ENCODE results near the gene PLCB4. TPM values are rescaled to one million over a fixed set of nuclear protein-coding genes. Genes with fewer than 3 reads are reported as not detected.

PLCB4 gene
- total and polyA plus RNA-seq, 2 experiments from 2014 or later: 6.5 to 16.1 TPM

DNA sequence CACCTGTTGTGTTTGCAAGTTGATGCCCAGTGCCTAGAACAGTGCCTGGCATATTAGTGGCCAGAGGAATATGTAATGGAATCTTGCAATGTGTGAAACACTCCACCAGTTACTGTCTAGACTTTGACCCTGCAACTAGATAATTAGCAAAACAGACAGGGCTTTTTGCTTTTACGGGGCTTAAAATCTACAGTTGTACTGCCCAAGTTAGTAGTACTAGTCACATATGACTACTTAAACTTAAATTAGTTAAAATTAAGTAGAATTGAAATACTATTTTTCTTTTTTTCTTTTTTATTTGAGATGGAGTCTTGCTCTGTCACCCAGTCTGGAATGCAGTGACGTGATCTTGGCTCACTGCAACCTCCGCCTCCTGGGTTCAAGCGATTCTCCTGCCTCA, 44.3 kb upstream of the PLCB4 start (continued):
- TF ChIP-seq, protein P1, sequence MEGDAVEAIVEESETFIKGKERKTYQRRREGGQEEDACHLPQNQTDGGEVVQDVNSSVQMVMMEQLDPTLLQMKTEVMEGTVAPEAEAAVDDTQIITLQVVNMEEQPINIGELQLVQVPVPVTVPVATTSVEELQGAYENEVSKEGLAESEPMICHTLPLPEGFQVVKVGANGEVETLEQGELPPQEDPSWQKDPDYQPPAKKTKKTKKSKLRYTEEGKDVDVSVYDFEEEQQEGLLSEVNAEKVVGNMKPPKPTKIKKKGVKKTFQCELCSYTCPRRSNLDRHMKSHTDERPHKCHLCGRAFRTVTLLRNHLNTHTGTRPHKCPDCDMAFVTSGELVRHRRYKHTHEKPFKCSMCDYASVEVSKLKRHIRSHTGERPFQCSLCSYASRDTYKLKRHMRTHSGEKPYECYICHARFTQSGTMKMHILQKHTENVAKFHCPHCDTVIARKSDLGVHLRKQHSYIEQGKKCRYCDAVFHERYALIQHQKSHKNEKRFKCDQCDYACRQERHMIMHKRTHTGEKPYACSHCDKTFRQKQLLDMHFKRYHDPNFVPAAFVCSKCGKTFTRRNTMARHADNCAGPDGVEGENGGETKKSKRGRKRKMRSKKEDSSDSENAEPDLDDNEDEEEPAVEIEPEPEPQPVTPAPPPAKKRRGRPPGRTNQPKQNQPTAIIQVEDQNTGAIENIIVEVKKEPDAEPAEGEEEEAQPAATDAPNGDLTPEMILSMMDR (conservative IDR thresholded peaks at IDR 0.05; ENCODE audit: low read depth in 2 of 2): no peak
- TF ChIP-seq CREB1 (CRISPR knock-in tag; IDR thresholded peaks at IDR 0.05; ENCODE audit: low read depth) (no peak), JUNB (IDR thresholded peaks at IDR 0.05; ENCODE audit: unreplicated experiment) (no peak), EZH2 (IDR thresholded peaks at IDR 0.05; ENCODE audit: low read depth, unreplicated experiment) (no peak), ZNF331 (CRISPR knock-in tag; IDR thresholded peaks at IDR 0.05; ENCODE audit: low read depth) (no peak), POLR2AphosphoS5 (IDR thresholded peaks at IDR 0.05; ENCODE audit: low read depth) (no peak), STAT1 (IDR thresholded peaks at IDR 0.05; ENCODE audit: unreplicated experiment) (no peak)
- TF ChIP-seq, protein P2, sequence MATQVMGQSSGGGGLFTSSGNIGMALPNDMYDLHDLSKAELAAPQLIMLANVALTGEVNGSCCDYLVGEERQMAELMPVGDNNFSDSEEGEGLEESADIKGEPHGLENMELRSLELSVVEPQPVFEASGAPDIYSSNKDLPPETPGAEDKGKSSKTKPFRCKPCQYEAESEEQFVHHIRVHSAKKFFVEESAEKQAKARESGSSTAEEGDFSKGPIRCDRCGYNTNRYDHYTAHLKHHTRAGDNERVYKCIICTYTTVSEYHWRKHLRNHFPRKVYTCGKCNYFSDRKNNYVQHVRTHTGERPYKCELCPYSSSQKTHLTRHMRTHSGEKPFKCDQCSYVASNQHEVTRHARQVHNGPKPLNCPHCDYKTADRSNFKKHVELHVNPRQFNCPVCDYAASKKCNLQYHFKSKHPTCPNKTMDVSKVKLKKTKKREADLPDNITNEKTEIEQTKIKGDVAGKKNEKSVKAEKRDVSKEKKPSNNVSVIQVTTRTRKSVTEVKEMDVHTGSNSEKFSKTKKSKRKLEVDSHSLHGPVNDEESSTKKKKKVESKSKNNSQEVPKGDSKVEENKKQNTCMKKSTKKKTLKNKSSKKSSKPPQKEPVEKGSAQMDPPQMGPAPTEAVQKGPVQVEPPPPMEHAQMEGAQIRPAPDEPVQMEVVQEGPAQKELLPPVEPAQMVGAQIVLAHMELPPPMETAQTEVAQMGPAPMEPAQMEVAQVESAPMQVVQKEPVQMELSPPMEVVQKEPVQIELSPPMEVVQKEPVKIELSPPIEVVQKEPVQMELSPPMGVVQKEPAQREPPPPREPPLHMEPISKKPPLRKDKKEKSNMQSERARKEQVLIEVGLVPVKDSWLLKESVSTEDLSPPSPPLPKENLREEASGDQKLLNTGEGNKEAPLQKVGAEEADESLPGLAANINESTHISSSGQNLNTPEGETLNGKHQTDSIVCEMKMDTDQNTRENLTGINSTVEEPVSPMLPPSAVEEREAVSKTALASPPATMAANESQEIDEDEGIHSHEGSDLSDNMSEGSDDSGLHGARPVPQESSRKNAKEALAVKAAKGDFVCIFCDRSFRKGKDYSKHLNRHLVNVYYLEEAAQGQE (IDR thresholded peaks at IDR 0.05; ENCODE audit: unreplicated experiment): no peak

DNA sequence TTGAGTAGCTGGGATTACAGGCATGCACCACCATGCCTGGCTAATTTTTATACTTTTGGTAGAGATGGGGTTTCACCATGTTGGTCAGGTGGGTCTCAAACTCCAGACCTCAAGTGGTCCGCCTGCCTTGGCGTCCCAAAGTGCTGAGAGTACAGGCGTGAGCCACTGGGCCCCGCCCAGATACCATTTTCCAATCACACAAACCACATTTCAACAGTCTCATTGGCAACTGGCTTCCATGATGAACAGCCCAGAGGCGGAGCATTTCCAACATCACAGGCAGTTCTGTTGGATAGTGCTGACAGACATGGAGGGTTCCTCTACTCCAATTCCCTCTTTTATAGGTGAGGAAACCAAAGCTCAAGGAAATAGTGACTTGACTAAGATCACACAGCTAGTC, 43.9 kb upstream of the PLCB4 start:
- Histone ChIP-seq H3K4me1 (ENCODE audit: insufficient read depth) (peaks cover 9% of the 10 kb centered on the region), H3K4me2 (no peak overlapping the region), H3K27ac (ENCODE audit: low read depth) (no peak overlapping the region), H3K36me3 (ENCODE audit: insufficient read depth) (no peaks in the 10 kb centered on the region), H3K79me2 (replicated peaks; ENCODE audit: insufficient read depth) (no peaks in the 10 kb centered on the region), H2AFZ (no peak overlapping the region), H3K9me2 (ENCODE audit: insufficient read depth) (no peaks in the 10 kb centered on the region), H3K4me3 (no peak overlapping the region), H4K20me1 (replicated peaks; ENCODE audit: insufficient read depth) (no peaks in the 10 kb centered on the region), H3K27me3 (ENCODE audit: insufficient read depth) (no peaks in the 10 kb centered on the region), H3F3A (replicated peaks; ENCODE audit: low read depth) (no peaks in the 10 kb centered on the region)
- Mint-ChIP-seq H3K4me3 (no peak overlapping the region), H3K9me3 (no peaks in the 10 kb centered on the region), H3K4me1 (peaks cover 15% of the 10 kb centered on the region), H3K27me3 (ENCODE audit: insufficient read depth, low read depth, poor library complexity) (no peaks in the 10 kb centered on the region), H3K27ac (no peak overlapping the region), H3K36me3 (ENCODE audit: low read depth) (no peaks in the 10 kb centered on the region)
- DNase-seq (ENCODE audit: low spot score): no peak
- ATAC-seq: no peak
- TF ChIP-seq EZH2phosphoT487 (IDR thresholded peaks at IDR 0.05; ENCODE audit: unreplicated experiment) (no peak), EZH2 (IDR thresholded peaks at IDR 0.05; ENCODE audit: low read depth, unreplicated experiment) (no peak), ZNF114 (CRISPR knock-in tag; IDR thresholded peaks at IDR 0.05) (no peak), ZNF331 (CRISPR knock-in tag; IDR thresholded peaks at IDR 0.05; ENCODE audit: low read depth) (no peak)
- TF ChIP-seq, protein P3, sequence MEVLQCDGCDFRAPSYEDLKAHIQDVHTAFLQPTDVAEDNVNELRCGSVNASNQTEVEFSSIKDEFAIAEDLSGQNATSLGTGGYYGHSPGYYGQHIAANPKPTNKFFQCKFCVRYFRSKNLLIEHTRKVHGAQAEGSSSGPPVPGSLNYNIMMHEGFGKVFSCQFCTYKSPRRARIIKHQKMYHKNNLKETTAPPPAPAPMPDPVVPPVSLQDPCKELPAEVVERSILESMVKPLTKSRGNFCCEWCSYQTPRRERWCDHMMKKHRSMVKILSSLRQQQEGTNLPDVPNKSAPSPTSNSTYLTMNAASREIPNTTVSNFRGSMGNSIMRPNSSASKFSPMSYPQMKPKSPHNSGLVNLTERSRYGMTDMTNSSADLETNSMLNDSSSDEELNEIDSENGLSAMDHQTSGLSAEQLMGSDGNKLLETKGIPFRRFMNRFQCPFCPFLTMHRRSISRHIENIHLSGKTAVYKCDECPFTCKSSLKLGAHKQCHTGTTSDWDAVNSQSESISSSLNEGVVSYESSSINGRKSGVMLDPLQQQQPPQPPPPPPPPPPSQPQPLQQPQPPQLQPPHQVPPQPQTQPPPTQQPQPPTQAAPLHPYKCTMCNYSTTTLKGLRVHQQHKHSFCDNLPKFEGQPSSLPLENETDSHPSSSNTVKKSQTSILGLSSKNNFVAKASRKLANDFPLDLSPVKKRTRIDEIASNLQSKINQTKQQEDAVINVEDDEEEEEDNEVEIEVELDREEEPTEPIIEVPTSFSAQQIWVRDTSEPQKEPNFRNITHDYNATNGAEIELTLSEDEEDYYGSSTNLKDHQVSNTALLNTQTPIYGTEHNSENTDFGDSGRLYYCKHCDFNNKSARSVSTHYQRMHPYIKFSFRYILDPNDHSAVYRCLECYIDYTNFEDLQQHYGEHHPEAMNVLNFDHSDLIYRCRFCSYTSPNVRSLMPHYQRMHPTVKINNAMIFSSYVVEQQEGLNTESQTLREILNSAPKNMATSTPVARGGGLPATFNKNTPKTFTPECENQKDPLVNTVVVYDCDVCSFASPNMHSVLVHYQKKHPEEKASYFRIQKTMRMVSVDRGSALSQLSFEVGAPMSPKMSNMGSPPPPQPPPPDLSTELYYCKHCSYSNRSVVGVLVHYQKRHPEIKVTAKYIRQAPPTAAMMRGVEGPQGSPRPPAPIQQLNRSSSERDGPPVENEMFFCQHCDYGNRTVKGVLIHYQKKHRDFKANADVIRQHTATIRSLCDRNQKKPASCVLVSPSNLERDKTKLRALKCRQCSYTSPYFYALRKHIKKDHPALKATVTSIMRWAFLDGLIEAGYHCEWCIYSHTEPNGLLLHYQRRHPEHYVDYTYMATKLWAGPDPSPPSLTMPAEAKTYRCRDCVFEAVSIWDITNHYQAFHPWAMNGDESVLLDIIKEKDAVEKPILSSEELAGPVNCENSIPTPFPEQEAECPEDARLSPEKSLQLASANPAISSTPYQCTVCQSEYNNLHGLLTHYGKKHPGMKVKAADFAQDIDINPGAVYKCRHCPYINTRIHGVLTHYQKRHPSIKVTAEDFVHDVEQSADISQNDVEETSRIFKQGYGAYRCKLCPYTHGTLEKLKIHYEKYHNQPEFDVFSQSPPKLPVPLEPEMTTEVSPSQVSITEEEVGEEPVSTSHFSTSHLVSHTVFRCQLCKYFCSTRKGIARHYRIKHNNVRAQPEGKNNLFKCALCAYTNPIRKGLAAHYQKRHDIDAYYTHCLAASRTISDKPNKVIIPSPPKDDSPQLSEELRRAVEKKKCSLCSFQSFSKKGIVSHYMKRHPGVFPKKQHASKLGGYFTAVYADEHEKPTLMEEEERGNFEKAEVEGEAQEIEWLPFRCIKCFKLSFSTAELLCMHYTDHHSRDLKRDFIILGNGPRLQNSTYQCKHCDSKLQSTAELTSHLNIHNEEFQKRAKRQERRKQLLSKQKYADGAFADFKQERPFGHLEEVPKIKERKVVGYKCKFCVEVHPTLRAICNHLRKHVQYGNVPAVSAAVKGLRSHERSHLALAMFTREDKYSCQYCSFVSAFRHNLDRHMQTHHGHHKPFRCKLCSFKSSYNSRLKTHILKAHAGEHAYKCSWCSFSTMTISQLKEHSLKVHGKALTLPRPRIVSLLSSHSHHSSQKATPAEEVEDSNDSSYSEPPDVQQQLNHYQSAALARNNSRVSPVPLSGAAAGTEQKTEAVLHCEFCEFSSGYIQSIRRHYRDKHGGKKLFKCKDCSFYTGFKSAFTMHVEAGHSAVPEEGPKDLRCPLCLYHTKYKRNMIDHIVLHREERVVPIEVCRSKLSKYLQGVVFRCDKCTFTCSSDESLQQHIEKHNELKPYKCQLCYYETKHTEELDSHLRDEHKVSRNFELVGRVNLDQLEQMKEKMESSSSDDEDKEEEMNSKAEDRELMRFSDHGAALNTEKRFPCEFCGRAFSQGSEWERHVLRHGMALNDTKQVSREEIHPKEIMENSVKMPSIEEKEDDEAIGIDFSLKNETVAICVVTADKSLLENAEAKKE (CRISPR knock-in tag; IDR thresholded peaks at IDR 0.05): no peak

Data from GM23338 (cell line).